ENCODE data around the gene PRELP. TPM values are rescaled to one million over a fixed set of nuclear protein-coding genes. Genes with fewer than 3 reads are reported as not detected.

Gene PRELP
- total and polyA plus RNA-seq, 9 of the 15 experiments (the other 6 are each of a cell fraction or from before 2014, with no cell fraction given) = 0.04 TPM; not detected in 8

DNA sequence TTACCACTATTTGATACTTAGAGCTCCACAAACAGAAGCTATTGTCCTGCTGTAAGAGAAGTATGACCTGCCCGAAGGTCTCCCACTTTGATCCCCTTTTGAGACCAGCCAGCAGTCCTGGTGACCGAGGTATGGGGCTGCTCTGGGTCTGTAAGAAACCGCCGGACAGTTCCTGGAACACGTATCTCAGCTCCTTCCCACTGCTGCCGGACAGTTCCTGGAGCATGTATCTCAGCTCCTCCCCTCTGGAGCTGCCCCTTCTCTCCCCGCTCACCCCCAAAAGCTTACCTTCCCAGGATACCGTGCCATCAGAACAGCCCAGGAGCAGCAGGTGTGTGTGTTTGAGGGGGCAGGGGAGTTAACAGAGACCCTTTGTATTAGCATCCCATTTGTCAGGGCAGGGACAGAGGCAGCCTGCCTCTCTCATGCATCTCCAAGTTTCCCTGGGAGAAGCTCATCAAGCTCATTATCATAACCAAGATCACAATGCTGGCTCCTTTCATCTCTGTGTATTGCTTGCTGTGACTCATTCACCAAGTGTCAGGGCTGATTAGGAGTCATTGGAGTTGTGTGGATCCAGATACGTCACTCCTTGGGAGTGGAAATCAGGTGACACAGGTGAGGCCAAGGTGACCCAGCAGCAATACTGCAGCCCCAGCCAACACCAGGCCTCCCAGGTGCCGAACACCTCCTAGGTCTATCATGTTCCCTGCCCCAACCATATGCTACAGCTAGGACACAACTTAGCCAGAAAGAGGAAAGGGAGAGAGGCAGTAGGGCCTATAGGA is 43.6 kb downstream of the PRELP start (continued):
- TF ChIP-seq BRD4 (IDR thresholded peaks at IDR 0.05) (no peak), FOXM1 (IDR thresholded peaks at IDR 0.05; ENCODE audit: low read depth) (no peak), FOXM1 (CRISPR knock-in tag; IDR thresholded peaks at IDR 0.05; ENCODE audit: low read depth) (no peak), CBFA2T3 (IDR thresholded peaks at IDR 0.05) (peak; percentile 76), BRCA1 (IDR thresholded peaks at IDR 0.05) (no peak), BRCA1 (CRISPR knock-in tag; IDR thresholded peaks at IDR 0.05) (no peak), TGIF2 (CRISPR knock-in tag; IDR thresholded peaks at IDR 0.05) (no peak), RBFOX2 (IDR thresholded peaks at IDR 0.05; ENCODE audit: low read depth, low read length) (no peak), POLR2A (conservative IDR thresholded peaks at IDR 0.05) (no peak), ZBTB11 (CRISPR knock-in tag; IDR thresholded peaks at IDR 0.05) (no peak)
